SIG-M5 treated with dmso at 0.1 percent for 504 hours (cell line): ENCODE measurements around the gene CLEC2B.
"Not testable (repeated sequence)": the region's sequence is repeated elsewhere in the genome, so short reads cannot be mapped to it uniquely, and the experiment has no call there.

ENCODE experiments used
- DNase-seq: peaks from one replicate; lab custom pipeline; 2025; ENCODE audit not compliant: unreplicated experiment; lab: John Stamatoyannopoulos, UW

CLEC2B gene

GRCh38 chr12:9869307-9870161 is at the start of gene CLEC2B:
Gene CLEC2B (minus strand): TSS chr12:9869354.
- peak; percentile 43 for DNase-seq

DNA sequence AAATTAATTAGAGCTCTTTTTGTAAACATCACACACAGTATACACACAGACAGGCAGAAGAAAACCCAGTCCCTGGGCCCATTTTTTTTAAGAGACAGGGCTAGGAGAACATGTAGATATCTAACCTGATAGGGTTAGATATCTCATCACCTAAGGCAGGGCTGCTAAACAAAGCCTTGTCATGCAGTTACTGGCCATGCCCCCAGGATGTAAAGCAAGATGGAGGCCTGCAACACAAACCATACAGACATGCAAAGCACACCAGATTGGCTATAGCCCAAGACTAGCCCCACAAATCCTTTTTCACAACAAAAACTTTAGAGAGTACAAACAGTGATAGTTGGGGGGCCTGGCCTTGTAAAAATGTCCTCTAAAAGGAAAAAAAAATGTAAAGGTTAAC is 42.6 kb upstream of the CLEC2B start:
- DNase-seq: no peak

DNA sequence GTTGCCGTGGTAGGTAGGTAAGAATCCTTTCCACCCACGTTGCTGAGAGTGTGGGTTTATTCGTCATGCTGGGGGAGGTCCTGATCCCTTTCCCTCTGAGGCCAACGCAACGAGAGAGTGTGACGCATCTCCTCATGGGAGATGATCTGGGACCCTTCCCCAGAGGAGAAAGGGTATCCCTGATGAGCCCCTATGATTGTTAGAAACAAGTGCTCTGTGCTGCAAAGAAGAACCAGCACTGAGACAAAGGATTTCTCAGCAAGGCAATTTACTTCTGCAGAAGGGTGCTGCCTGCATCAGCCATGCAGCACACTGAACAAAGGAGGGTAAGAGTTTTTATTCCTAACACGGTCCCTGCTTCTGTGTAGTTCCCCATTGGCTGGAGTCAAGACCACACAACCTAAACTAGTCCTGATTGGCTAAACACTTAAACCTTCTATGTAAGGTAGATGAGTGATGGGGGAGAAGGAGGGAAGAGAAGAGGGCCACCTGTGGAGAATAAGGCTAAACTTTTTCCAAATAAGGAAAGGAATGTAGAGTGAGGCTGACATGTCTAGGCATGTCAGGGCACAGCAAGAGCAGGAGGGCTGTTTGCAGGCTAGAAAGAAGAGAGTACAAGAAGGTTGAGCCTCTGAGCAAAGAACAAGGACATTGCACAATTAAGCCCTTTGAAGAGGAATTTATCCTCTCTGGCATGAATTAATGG is 41.7 kb upstream of the CLEC2B start:
- no peak for DNase-seq

- no peak for DNase-seq
These were observed 40.6 kb upstream of the CLEC2B start for GRCh38 chr12:9909724-9910123.

DNA sequence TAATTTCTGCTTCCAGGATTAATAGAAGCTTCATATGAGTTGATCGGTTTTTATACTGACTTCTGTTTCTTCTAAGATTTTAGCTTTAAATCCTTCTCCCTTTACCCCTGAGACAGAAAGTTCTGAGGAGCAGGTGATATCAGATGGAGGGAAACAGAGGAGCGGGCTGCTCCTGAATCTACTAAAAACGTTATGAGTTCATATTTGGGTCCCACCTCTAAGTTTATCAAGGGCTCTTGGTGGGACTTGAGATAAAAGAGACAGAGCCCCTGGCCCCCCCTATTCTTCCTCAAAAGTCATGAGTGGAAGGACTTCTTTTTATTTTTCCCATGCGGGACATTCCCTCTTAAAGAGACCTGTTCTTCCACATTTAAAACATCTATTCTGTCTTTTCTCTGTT is 39.2 kb upstream of the CLEC2B start:
- DNase-seq: no peak

DNA sequence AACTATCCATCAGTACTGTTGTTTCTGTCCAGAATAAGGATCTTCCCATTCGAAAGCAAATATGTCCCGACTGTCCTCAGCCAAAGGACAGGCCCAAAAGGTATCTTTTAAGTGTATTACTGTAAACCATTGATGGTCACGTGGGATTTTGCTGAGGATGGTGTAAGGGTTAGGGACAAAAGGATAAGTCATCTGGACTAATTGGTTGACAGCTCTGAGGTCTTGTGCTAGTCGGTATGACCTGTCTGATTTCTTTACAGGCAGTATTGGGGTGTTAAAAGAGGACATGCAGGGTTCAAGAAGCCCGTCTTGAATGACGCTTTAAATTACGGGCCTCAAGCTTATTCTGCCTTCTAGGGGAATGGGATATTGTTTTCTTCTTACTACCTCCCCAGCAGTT is 38.6 kb upstream of the CLEC2B start:
- no peak for DNase-seq

DNA sequence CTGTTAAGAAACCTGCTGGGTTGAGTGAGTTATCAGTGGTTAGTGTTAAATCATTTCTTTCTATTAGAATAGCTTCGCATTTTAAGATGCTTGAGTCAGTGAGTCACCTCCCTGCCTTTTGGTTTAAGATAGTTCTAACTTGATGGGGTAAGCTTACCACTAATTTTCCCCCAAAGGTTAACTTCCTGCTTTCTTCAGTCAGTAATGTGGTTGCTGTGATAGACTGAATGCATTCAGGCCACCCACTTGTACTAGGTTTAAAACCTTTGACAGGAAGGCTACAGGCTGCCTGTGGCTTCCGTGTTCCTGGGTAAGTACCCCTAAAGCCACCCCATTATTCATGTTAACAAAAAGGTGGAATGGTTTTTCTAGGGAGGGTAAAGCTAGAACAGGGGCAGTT is 37.7 kb upstream of the CLEC2B start:
- DNase-seq: peak; percentile 30

- no peak for DNase-seq
These were observed 33.5 kb upstream of the CLEC2B start for GRCh38 chr12:9902539-9903228.

GRCh38 chr12:9900930-9901329 is 31.8 kb upstream of the CLEC2B start:
- no peak for DNase-seq

GRCh38 chr12:9899209-9899608 is 30.1 kb upstream of the CLEC2B start:
- DNase-seq: no peak

DNA sequence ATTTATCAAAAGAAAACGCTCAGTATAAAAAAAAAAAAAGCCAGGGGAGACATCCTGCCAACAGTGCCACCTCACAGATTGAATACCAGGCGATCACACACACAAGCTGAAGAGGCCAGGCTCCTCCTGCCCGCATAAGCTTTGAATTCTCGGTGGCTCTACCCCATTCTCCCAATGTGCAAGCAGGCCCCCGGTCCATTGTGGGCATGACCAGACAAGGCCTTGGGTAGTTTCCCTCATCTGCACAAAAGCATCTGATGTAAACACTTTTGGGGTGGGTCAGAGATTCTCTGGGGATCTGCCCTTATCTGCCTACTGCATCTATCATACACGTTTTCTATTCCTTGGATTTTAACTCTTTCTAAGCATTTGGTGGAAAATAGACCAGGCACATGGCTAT is 28.4 kb upstream of the CLEC2B start:
- no peak for DNase-seq

GRCh38 chr12:9895215-9895971 is 26.2 kb upstream of the CLEC2B start:
- DNase-seq: no peak

- DNase-seq: no peak
These were observed 19.6 kb upstream of the CLEC2B start for GRCh38 chr12:9888665-9889273.

- no peak for DNase-seq
These were observed 14.0 kb upstream of the CLEC2B start for GRCh38 chr12:9883175-9883574.

- DNase-seq: no peak
These were observed 12.8 kb upstream of the CLEC2B start for GRCh38 chr12:9881988-9882387.

- no peak for DNase-seq
These were observed 12.1 kb upstream of the CLEC2B start, which contains the start of gene KLRF2 for GRCh38 chr12:9881246-9881645. Gene KLRF2 (plus strand): TSS chr12:9881489. CDS start chr12:9881596, 107 bp downstream.

- no peak for DNase-seq
These were observed 11.5 kb upstream of the CLEC2B start for GRCh38 chr12:9880532-9881078.

GRCh38 chr12:9876120-9876519 is 7.0 kb upstream of the CLEC2B start:
- not testable (repeated sequence) for DNase-seq

- DNase-seq: no peak
These were observed 3.6 kb upstream of the CLEC2B start for GRCh38 chr12:9872742-9873141.

GRCh38 chr12:9872162-9872561 is 3.0 kb upstream of the CLEC2B start:
- no peak for DNase-seq
